Endothelial cell of umbilical vein (primary cell): ENCODE data around the gene LAMA4. TPM values are rescaled to one million over a fixed set of nuclear protein-coding genes. Genes with fewer than 3 reads are reported as not detected.

Experiments
- BruUV-seq: library from RNA; stranded (reverse); fragments of 400-500 nt; replicated peaks from 2 replicates; lab custom pipeline; 2021; lab: Mats Ljungman, UMichigan
- CTCF ChIA-PET: fragments of 300-600, 350-600 bp; sonication (Branson Sonifier 250); formaldehyde crosslinking; loops from one replicate; lab custom pipeline; 2021; ENCODE audit warnings: antibody characterized with exemption, inconsistent platforms; lab: Charles Lee
- POLR2A ChIA-PET: fragments of 300-600, 350-600 bp; sonication (Branson Sonifier 250); formaldehyde crosslinking; loops from one replicate; lab custom pipeline; 2021; ENCODE audit warnings: antibody characterized with exemption, inconsistent platforms; lab: Charles Lee
- DNase-seq: peaks from one replicate; pipeline ENCODE4 v3.0.0-alpha.2; 2011; ENCODE audit warnings: low read depth, low spot score
- FAIRE-seq: peaks from 2 replicates; lab custom pipeline; 2011; peaks lifted over from hg19 to GRCh38; lab: Jason Lieb, UNC
- H2AFZ ChIP-seq: 2 replicates; pipeline ENCODE4 v1.6.0; 2012; ENCODE audit warnings: low read depth, low read length, control low read depth, inconsistent platforms
- H3K27ac ChIP-seq: 2 replicates; pipeline ENCODE4 v1.5.1; 2011; ENCODE audit warnings: low read depth, mild to moderate bottlenecking, control low read depth, low read length, moderate library complexity; ENCODE audit not compliant: insufficient read depth
- H3K27me3 ChIP-seq, 2 experiments: 2 replicates each; pipeline versions ENCODE4 v1.6.0 to v1.6.1; 2011; ENCODE audit warnings: low read length in 2 of 2, mixed read lengths in 1 of 2; ENCODE audit not compliant: control insufficient read depth in 2 of 2, insufficient read depth in 2 of 2
- H3K36me3 ChIP-seq, 2 experiments: 2 replicates in 1 of 2; 3 replicates in 1 of 2; pipeline ENCODE4 v1.5.1; 2011; ENCODE audit warnings: low read length in 2 of 2, mild to moderate bottlenecking in 1 of 2, moderate library complexity in 1 of 2; ENCODE audit not compliant: control insufficient read depth in 2 of 2, insufficient read depth in 2 of 2; ENCODE audit errors: extremely low read depth in 1 of 2
- H3K4me1 ChIP-seq: 3 replicates; pipeline ENCODE4 v1.5.1; 2011; ENCODE audit warnings: mild to moderate bottlenecking, low read length; ENCODE audit not compliant: control insufficient read depth, insufficient read depth; ENCODE audit errors: extremely low read depth
- H3K4me2 ChIP-seq: 2 replicates; pipeline ENCODE4 v1.6.1; 2011; ENCODE audit warnings: low read length, control low read depth, mixed read lengths; ENCODE audit not compliant: insufficient read depth
- H3K4me3 ChIP-seq, 3 experiments: fragments of 200-600 bp in 1 of 3; sonication (generic), shearing (Covaris generic) in 1 of 3; replicated peaks in 1 of 3; 2 replicates each; pipeline ENCODE4 v1.5.1; 2011 to 2016; ENCODE audit warnings: control low read depth in 3 of 3, low read length in 3 of 3, mild to moderate bottlenecking in 2 of 3, inconsistent platforms in 1 of 3, low read depth in 1 of 3, moderate library complexity in 1 of 3; ENCODE audit not compliant: insufficient read depth in 1 of 3
- H3K79me2 ChIP-seq: 2 replicates; pipeline ENCODE4 v1.6.0; 2012; ENCODE audit warnings: low read length, inconsistent platforms; ENCODE audit not compliant: control insufficient read depth, insufficient read depth
- H3K9ac ChIP-seq: replicated peaks from 2 replicates; pipeline ENCODE3; 2011; ENCODE audit warnings: low read length, control low read depth; ENCODE audit not compliant: insufficient read depth; ENCODE audit errors: extremely low read depth
- H3K9me1 ChIP-seq: replicated peaks from 3 replicates; pipeline ENCODE4 v1.6.0; 2011; ENCODE audit warnings: mild to moderate bottlenecking, low read length; ENCODE audit not compliant: control insufficient read depth, insufficient read depth; ENCODE audit errors: extremely low read depth
- H3K9me3 ChIP-seq: replicated peaks from 2 replicates; pipeline ENCODE4 v1.5.1; 2012; ENCODE audit warnings: low read length, inconsistent platforms; ENCODE audit not compliant: control insufficient read depth, insufficient read depth
- H4K20me1 ChIP-seq: replicated peaks from 2 replicates; pipeline ENCODE3; 2011; ENCODE audit warnings: mild to moderate bottlenecking, low read length; ENCODE audit not compliant: control insufficient read depth, insufficient read depth; ENCODE audit errors: extremely low read depth
- EZH2 ChIP-seq: IDR thresholded peaks from 2 replicates; pipeline ENCODE4 v1.6.1; 2012; ENCODE audit warnings: borderline replicate concordance, low read depth, mild to moderate bottlenecking, moderate library complexity, low read length, inconsistent platforms; ENCODE audit not compliant: severe bottlenecking
- FOS ChIP-seq: IDR thresholded peaks from 2 replicates; pipeline ENCODE4 v1.6.1; 2011; ENCODE audit warnings: mild to moderate bottlenecking, low read length, moderate library complexity, borderline replicate concordance; ENCODE audit not compliant: insufficient read depth
- GATA2 ChIP-seq: IDR thresholded peaks from 2 replicates; pipeline ENCODE4 v1.7.0; 2011; ENCODE audit warnings: low read depth, mild to moderate bottlenecking, moderate library complexity, mixed read lengths, low read length; ENCODE audit not compliant: insufficient read length, insufficient read depth
- JUN ChIP-seq: IDR thresholded peaks from 2 replicates; pipeline ENCODE4 v1.6.1; 2011; ENCODE audit warnings: borderline replicate concordance, low read depth; ENCODE audit not compliant: insufficient read length, insufficient read depth
- MAX ChIP-seq: IDR thresholded peaks from 2 replicates; pipeline ENCODE4 v1.6.1; 2011; ENCODE audit not compliant: insufficient read depth, insufficient read length
- MYC ChIP-seq: IDR thresholded peaks from one replicate; pipeline ENCODE4 v1.6.1; 2011; ENCODE audit warnings: mild to moderate bottlenecking, low read depth, low read length
- POLR2A ChIP-seq: IDR thresholded peaks from 2 replicates; pipeline ENCODE4 v1.6.1; 2012; ENCODE audit warnings: low read depth, mild to moderate bottlenecking, control low read depth, low read length
- POLR2AphosphoS5 ChIP-seq: IDR thresholded peaks from 2 replicates; pipeline ENCODE4 v1.6.1; 2012; ENCODE audit warnings: low read depth, mild to moderate bottlenecking, control low read depth, low read length, moderate library complexity; ENCODE audit not compliant: insufficient read depth
- dilution Hi-C: fragments of 300-500 bp; cut with MboI; formaldehyde crosslinking; loops from one replicate; pipeline ENCODE4 v1.15.0; 2019; ENCODE audit warnings: low sequenced_read_pairs; ENCODE audit not compliant: extremely low pct_ligation_motif_present
- intact Hi-C: fragments of 100-400 bp; cut with micrococcal nuclease; formaldehyde crosslinking; loops from one replicate; pipeline ENCODE4 v1.10.0; 2022
- polyA plus RNA-seq, 4 experiments: library from polyadenylated mRNA; depleted of rRNA in 3 of 4; stranded (reverse) in 3 of 4; unstranded in 1 of 4; fragments of >200 nt; gene quantifications; 2 replicates each; pipeline versions ENCODE4 v1.2.1 to v1.2.3, GENCODE V29; 2011 to 2012; ENCODE audit warnings: missing spikeins in 1 of 4
- total RNA-seq: library from RNA; stranded (reverse); gene quantifications from 2 replicates; pipeline ENCODE4 v1.2.3, GENCODE V29; 2021
- TF ChIP-seq, protein P1 (sequence below), 2 donors: IDR thresholded peaks; 1 replicate in 1 of 2; 2 replicates in 1 of 2; pipeline ENCODE4 v1.5.1; 2011; ENCODE audit warnings: low read length in 2 of 2, mild to moderate bottlenecking in 2 of 2, moderate library complexity in 2 of 2, control low read depth in 1 of 2, inconsistent platforms in 1 of 2, low read depth in 1 of 2; ENCODE audit not compliant: insufficient read depth in 1 of 2; ENCODE audit errors: extremely low read depth in 1 of 2

Gene LAMA4
- total and polyA plus RNA-seq, 2 donors (not counting 3 experiments of a cell fraction or from before 2014, with no cell fraction given), result 384 to 629 TPM

- DNase-seq (no peak), FAIRE-seq (no peak)
- dilution Hi-C loops (no loop called here), intact Hi-C loops (no loop called here)
- Histone ChIP-seq H3K9me1 (no peaks in the 10 kb centered on the region), H3K36me3 (no peaks in the 10 kb centered on the region), H3K9me3 (no peaks in the 10 kb centered on the region), H4K20me1 (no peaks in the 10 kb centered on the region), H3K9ac (no peak overlapping the region), H3K4me2 (no peak overlapping the region), H3K4me1 (no peaks in the 10 kb centered on the region), H2AFZ (no peak overlapping the region), H3K27me3 (no peaks in the 10 kb centered on the region), H3K27ac (no peak overlapping the region), H3K79me2 (no peaks in the 10 kb centered on the region), H3K4me3 (no peak overlapping the region)
- no TSS peak for BruUV-seq
- ChIA-PET POLR2A (no interaction called here), CTCF (interaction anchor here (1.0 to 5.3 kb wide), 4 partner anchors 8 to 22 kb away, joined by 3 to 32 read pairs (median 6); no protein-coding TSS in a partner anchor)
- TF ChIP-seq, protein P1, sequence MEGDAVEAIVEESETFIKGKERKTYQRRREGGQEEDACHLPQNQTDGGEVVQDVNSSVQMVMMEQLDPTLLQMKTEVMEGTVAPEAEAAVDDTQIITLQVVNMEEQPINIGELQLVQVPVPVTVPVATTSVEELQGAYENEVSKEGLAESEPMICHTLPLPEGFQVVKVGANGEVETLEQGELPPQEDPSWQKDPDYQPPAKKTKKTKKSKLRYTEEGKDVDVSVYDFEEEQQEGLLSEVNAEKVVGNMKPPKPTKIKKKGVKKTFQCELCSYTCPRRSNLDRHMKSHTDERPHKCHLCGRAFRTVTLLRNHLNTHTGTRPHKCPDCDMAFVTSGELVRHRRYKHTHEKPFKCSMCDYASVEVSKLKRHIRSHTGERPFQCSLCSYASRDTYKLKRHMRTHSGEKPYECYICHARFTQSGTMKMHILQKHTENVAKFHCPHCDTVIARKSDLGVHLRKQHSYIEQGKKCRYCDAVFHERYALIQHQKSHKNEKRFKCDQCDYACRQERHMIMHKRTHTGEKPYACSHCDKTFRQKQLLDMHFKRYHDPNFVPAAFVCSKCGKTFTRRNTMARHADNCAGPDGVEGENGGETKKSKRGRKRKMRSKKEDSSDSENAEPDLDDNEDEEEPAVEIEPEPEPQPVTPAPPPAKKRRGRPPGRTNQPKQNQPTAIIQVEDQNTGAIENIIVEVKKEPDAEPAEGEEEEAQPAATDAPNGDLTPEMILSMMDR (IDR thresholded peaks at IDR 0.05; ENCODE audit: extremely low read depth in 1 of 2, insufficient read depth in 1 of 2, low read depth in 1 of 2, low read length in 2 of 2), result no peak
- TF ChIP-seq POLR2A (no peak), FOS (no peak), MAX (no peak), JUN (no peak), EZH2 (no peak), GATA2 (no peak), MYC (no peak), POLR2AphosphoS5 (no peak)
Observed at GRCh38 chr6:112289038-112289566, 34.7 kb upstream of the LAMA4 start.
